ENCODE data around the gene HOXA1.

- TF ChIP-seq CTCF (IDR thresholded peaks at IDR 0.05 in 4 of 5, conservative IDR thresholded peaks at IDR 0.05 in 1 of 5), result no peak
- TF ChIP-seq POLR2A (IDR thresholded peaks at IDR 0.05), result peak; percentile 42 to 75
Measured at GRCh38 chr7:27108390-27109127, 12.8 kb upstream of the HOXA1 start.

Measured in gastrocnemius medialis (tissue), 4 donors.